ENCODE measurements around the gene ZSWIM6. TPM values are rescaled to one million over a fixed set of nuclear protein-coding genes. Genes with fewer than 3 reads are reported as not detected.
A peak's percentile ranks its signal among the peaks of the same experiment; 100 is the strongest.

ZSWIM6 gene
- total and polyA plus RNA-seq, 2 donors, result 6.0 to 21.4 TPM

- Histone ChIP-seq H3K4me3 (ENCODE audit: low read depth, low read length) (no peak overlapping the region), H3K27ac (ENCODE audit: low read depth) (no peak overlapping the region), H3K4me1 (ENCODE audit: insufficient read depth) (no peaks in the 10 kb centered on the region), H3K36me3 (ENCODE audit: insufficient read depth) (no peaks in the 10 kb centered on the region)
- 70% methylated on average over 12 of the region's 12 CpGs for whole genome bisulfite sequencing
- peak; percentile 45 for DNase-seq (ENCODE audit: extremely low spot score)
Observed at GRCh38 chr5:61586096-61587084, 254.3 kb downstream of the ZSWIM6 start.

DNA sequence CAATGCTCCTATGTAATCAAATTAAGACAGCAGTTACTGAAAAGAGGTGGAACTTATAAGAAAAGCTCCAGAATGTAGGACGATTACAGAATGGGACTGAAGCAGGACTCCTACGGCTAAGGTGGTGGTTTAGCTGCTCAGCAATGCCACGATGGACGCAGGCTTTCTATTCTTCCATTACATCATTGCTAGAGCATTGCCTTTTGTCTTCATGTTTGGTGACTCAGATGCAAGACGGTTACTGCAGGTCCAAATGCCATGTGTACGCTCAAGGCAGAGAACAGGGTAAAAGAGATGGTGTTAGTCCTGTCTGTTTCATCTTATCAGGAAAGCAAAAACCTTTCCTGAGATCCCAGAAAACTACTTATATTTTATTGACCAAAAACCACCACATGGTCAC, 255.1 kb downstream of the ZSWIM6 start:
- Histone ChIP-seq H3K4me1 (ENCODE audit: insufficient read depth) (no peaks in the 10 kb centered on the region), H3K27ac (ENCODE audit: low read depth) (no peak overlapping the region), H3K4me3 (ENCODE audit: low read depth, low read length) (no peak overlapping the region), H3K36me3 (ENCODE audit: insufficient read depth) (no peaks in the 10 kb centered on the region)
- 88% methylated on average over 6 of the region's 6 CpGs for WGBS
- no peak for DNase-seq (ENCODE audit: extremely low spot score)

DNA sequence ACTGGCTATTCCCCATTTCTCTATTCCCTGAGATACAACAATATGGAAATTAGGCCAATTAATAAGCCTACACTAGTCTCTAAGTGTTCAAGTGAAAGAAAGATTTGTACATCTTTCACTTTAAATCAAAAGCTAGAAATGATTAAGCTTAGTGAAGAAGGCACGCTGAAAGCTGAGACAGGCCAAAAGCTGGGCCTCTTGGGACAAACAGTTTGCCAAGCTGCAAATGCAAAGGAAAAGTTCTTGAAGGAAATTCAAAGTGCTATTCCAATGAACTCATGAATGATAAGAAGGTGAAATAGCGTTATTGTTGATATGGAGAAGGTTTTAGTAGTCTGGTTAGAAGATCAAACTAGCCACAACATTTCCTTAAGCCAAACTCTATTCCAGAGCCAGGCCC, 256.2 kb downstream of the ZSWIM6 start:
- no peak overlapping the region for H3K27ac ChIP-seq (ENCODE audit: low read depth)
- no peaks in the 10 kb centered on the region for H3K36me3 ChIP-seq (ENCODE audit: insufficient read depth)
- no peaks in the 10 kb centered on the region for H3K4me1 ChIP-seq (ENCODE audit: insufficient read depth)
- no peak overlapping the region for H3K4me3 ChIP-seq (ENCODE audit: low read depth, low read length)
- WGBS, result 54% methylated on average over 2 of the region's 2 CpGs
- DNase-seq (ENCODE audit: extremely low spot score), result no peak

GRCh38 chr5:61589946-61590345, 257.9 kb downstream of the ZSWIM6 start:
- DNase-seq (ENCODE audit: extremely low spot score), result no peak
- no peak overlapping the region for H3K27ac ChIP-seq (ENCODE audit: low read depth)
- 60% methylated on average over 4 of the region's 4 CpGs for WGBS
- no peaks in the 10 kb centered on the region for H3K36me3 ChIP-seq (ENCODE audit: insufficient read depth)
- H3K4me1 ChIP-seq (ENCODE audit: insufficient read depth), result no peaks in the 10 kb centered on the region
- no peak overlapping the region for H3K4me3 ChIP-seq (ENCODE audit: low read depth, low read length)

- no peaks in the 10 kb centered on the region for H3K36me3 ChIP-seq (ENCODE audit: insufficient read depth)
- WGBS, result 90% methylated on average over 2 of the region's 2 CpGs
- no peaks in the 10 kb centered on the region for H3K4me1 ChIP-seq (ENCODE audit: insufficient read depth)
- DNase-seq (ENCODE audit: extremely low spot score), result no peak
- H3K27ac ChIP-seq (ENCODE audit: low read depth), result no peak overlapping the region
- no peak overlapping the region for H3K4me3 ChIP-seq (ENCODE audit: low read depth, low read length)
Observed at GRCh38 chr5:61590473-61590872, 258.4 kb downstream of the ZSWIM6 start.

GRCh38 chr5:61591859-61592258, 259.8 kb downstream of the ZSWIM6 start:
- Histone ChIP-seq H3K27ac (ENCODE audit: low read depth) (no peak overlapping the region), H3K4me3 (ENCODE audit: low read depth, low read length) (no peak overlapping the region), H3K4me1 (ENCODE audit: insufficient read depth) (no peaks in the 10 kb centered on the region), H3K36me3 (ENCODE audit: insufficient read depth) (no peaks in the 10 kb centered on the region)
- 94% methylated on average over 4 of the region's 4 CpGs for WGBS
- no peak for DNase-seq (ENCODE audit: extremely low spot score)

DNA sequence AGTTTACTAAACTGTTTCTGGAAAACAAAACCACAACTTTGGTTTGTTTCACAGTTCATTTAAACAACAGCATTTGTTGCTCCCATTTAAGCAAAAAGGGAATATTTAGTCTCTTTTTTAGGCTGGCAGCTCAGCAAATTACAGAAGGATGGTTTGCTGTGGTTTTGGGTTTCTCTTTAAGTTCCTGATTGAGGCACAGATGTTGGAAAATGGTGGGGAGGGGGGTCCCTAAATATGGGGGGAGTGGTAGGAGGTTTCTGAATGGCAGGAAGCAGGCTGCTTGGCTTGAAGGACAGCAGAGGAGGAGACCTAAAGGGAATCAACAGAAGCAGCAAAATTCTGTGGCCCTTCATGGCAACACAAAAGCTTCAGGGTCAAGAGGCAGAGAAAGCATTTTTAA, 263.4 kb downstream of the ZSWIM6 start:
- no peak overlapping the region for H3K4me3 ChIP-seq (ENCODE audit: low read depth, low read length)
- H3K4me1 ChIP-seq (ENCODE audit: insufficient read depth), result peaks cover 2% of the 10 kb centered on the region
- no peaks in the 10 kb centered on the region for H3K36me3 ChIP-seq (ENCODE audit: insufficient read depth)
- DNase-seq (ENCODE audit: extremely low spot score), result no peak
- no peak overlapping the region for H3K27ac ChIP-seq (ENCODE audit: low read depth)

Other genes starting within 250 kb of the ZSWIM6 start
- gene SMIM15, start 169.8 kb upstream of the ZSWIM6 start, total RNA-seq, result 44.7 TPM
- gene SMIM15, start 169.8 kb upstream of the ZSWIM6 start, polyA plus RNA-seq, result 33.9 TPM